ENCODE results near the gene TSPAN5. TPM values are rescaled to one million over a fixed set of nuclear protein-coding genes. Genes with fewer than 3 reads are reported as not detected.
A peak's percentile ranks its signal among the peaks of the same experiment; 100 is the strongest.

Gene TSPAN5
- total RNA-seq, 4 donors from 2014 or later, result 2.1 to 5.8 (median 3.8) TPM

DNA sequence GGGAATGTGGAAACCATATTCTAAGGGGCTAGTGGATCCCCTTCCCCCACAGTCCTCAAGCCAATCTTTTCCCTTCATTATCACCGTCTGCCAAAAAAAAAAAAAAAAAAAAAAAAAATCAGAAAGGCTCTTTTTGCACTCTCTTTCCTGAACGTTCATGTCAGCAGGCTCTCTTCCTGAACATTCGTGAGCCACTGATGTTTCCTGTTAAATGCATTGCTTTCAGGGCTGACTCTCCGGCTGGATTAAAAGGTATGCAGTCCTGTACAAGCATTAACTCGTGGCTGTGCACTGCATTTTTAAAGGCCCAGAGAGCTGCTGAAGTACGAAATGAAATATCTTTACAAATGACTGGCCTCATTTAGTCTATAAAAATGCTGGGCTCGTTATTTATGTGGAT, 34.0 kb upstream of the TSPAN5 start:
- no peak for TF ChIP-seq POLR2A (IDR thresholded peaks at IDR 0.05)
- TF ChIP-seq, protein P1, sequence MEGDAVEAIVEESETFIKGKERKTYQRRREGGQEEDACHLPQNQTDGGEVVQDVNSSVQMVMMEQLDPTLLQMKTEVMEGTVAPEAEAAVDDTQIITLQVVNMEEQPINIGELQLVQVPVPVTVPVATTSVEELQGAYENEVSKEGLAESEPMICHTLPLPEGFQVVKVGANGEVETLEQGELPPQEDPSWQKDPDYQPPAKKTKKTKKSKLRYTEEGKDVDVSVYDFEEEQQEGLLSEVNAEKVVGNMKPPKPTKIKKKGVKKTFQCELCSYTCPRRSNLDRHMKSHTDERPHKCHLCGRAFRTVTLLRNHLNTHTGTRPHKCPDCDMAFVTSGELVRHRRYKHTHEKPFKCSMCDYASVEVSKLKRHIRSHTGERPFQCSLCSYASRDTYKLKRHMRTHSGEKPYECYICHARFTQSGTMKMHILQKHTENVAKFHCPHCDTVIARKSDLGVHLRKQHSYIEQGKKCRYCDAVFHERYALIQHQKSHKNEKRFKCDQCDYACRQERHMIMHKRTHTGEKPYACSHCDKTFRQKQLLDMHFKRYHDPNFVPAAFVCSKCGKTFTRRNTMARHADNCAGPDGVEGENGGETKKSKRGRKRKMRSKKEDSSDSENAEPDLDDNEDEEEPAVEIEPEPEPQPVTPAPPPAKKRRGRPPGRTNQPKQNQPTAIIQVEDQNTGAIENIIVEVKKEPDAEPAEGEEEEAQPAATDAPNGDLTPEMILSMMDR (IDR thresholded peaks at IDR 0.05), result no peak
- Histone ChIP-seq H3K27me3 (no peaks in the 10 kb centered on the region), H3K36me3 (no peaks in the 10 kb centered on the region)

DNA sequence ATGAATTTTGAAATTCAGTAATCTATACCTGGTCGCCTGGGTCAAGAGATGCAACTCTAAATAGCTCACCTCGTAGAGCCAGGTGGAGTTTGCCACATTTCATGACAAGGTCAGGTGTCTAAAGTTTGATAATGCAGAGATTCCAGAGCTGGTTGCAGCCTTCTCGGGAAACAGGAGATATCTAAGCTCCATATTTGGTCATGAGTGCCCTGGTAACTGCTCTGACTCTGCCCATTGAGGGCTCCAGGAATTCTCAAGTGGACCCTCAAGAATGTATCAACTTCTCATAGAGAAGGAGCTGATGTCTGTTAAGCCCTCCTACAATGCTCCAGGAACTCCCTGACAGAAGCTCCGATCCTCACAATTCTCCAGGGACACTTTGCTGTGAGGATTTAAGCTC, 33.2 kb upstream of the TSPAN5 start:
- Histone ChIP-seq H3K27ac (no peak overlapping the region), H3K4me3 (no peak overlapping the region), H3K27me3 (no peaks in the 10 kb centered on the region), H3K4me1 (no peaks in the 10 kb centered on the region), H3K36me3 (no peaks in the 10 kb centered on the region), H3K9me3 (no peaks in the 10 kb centered on the region)
- no peak for DNase-seq
- no peak for TF ChIP-seq POLR2A (IDR thresholded peaks at IDR 0.05)
- TF ChIP-seq, protein P1 (IDR thresholded peaks at IDR 0.05), result no peak

More for the DNA sequence above, 34.0 kb upstream of the TSPAN5 start:
- no peak for DNase-seq
- Histone ChIP-seq H3K4me3 (no peak overlapping the region), H3K27ac (no peak overlapping the region), H3K9me3 (no peaks in the 10 kb centered on the region), H3K4me1 (no peaks in the 10 kb centered on the region)

DNA sequence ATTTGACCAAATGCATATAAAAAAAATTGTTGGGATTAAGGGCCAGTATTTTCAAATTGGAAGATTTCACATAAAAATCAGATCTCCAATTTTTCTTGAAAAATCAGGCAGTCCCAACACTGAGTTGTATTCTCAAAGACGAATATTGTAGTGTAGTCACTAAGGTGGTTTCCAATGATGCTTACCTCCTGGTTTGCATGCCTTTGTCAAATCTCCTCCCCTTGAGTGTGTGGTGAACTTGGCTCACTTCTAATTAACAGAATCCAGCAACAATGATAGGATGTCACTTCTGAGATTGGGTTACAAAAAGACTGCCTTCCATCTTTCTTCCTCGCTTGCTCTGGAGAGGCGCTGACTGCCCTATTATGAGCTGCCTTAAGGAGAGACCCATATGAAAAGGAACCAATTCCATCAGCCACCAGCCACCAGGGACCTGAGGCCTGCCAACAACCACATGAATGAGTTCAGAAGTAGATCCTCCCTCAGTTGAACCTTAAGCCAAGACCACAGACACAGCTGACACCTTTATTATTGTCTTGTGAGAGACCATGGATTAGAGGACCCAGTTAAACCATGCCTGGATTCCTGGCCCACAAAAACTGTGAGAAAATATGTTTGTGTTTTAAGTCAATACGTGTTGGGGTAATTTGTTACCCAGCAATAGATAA, 31.2 kb upstream of the TSPAN5 start:
- no peak for DNase-seq
- TF ChIP-seq, protein P1 (IDR thresholded peaks at IDR 0.05), result no peak
- no peak for TF ChIP-seq POLR2A (IDR thresholded peaks at IDR 0.05)
- Histone ChIP-seq H3K4me1 (no peaks in the 10 kb centered on the region), H3K27me3 (no peaks in the 10 kb centered on the region), H3K27ac (no peak overlapping the region), H3K4me3 (no peak overlapping the region), H3K9me3 (no peaks in the 10 kb centered on the region), H3K36me3 (no peaks in the 10 kb centered on the region)

DNA sequence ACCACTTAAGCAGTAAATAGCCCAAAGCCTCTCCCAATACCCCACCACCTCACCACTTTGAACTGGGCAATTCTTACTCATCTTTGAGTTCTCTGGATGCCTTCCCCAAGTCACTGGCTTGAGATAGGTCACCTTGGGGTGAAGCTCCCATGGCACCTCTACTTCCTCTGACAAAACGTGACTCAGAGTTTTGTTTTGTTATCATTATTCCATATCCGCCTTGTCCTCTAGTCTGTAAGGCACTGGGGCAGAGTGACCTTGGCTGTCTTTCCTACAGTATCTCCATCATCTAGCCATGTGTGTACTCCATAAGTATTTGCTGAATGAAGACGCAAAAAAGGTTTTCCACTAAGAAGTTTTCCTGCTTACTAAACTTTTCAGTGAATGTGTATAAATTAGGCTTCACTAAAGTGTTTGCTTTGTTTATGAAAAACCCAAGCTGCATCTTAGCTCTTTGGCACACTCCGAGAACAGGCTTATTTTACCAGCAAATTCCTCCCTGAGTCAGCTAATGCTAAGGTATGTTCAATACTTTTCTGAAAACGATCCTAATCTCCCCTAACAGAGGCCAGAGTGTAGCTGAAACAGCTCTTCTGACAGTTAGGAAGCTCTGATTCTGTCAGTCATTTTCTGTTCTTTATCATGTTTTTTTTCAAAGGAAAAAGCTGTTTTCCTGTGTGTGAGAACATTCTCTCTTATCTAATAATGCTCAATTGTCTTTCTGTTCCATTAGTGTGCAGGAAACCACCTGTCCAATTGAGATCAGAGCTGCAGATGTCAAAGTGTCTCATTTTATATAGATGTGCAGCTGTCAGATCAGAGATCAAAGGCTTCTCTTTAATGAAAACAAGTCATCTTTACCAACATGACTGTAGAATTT, 30.2 kb upstream of the TSPAN5 start:
- Histone ChIP-seq H3K4me3 (no peak overlapping the region), H3K36me3 (no peaks in the 10 kb centered on the region), H3K27me3 (no peaks in the 10 kb centered on the region), H3K9me3 (no peaks in the 10 kb centered on the region), H3K4me1 (no peaks in the 10 kb centered on the region), H3K27ac (peak overlapping the region in 1 of 4 donors; percentile 3)
- DNase-seq, result no peak
- TF ChIP-seq, protein P1 (IDR thresholded peaks at IDR 0.05), result no peak

DNA sequence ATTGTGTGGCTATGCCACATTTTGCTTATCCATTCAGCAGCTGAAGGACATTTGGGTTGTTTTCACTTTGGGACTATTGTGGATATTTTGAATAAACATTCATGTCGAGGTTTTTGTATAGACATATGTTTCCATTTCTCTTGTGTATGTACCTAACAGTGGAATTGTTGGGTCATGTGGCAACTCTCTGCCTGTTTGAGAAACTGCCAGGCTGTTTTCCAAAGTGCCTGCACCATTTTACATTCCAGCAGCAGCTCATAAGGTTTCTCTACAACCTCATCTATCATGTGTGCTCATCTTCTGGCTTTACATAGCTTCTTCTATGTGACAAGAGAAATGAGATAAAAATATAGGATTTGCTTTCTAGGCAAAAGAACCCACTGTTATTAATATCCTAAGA, 29.5 kb upstream of the TSPAN5 start:
- H3K4me1 ChIP-seq, result no peaks in the 10 kb centered on the region
- no peaks in the 10 kb centered on the region for H3K9me3 ChIP-seq
- no peak for TF ChIP-seq POLR2A (IDR thresholded peaks at IDR 0.05)
- TF ChIP-seq, protein P1 (IDR thresholded peaks at IDR 0.05), result no peak

More for the DNA sequence above, 29.5 kb upstream of the TSPAN5 start:
- Histone ChIP-seq H3K27me3 (no peaks in the 10 kb centered on the region), H3K36me3 (no peaks in the 10 kb centered on the region), H3K4me3 (no peak overlapping the region), H3K27ac (no peak overlapping the region)
- DNase-seq, result no peak
